LNCAP (cell line): ENCODE data around the gene NPY1R.

Experiments used
- CTCF ChIP-seq: fragments of 450-650 bp; IDR thresholded peaks from 2 replicates; pipeline ENCODE4 v1.5.1; 2017; ENCODE audit warnings: mild to moderate bottlenecking

NPY1R gene

DNA sequence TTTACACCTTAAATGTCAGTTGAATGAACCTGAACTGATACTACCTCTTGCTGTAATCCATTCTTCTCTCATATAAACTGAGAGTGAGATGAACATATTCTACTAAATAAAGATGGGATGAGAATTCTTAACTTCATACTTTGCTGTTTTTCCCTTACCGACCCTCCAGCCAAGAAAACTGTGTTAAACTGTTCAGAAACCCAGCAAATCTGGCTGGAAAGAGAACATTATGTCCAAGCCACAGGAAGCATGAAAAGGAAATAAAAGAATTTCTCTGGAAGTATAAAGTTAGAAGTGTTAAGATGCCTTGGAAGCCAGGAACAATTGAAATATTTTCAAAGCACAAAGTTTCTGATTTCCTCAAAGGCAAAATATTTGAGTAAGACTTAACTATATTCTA is 22.9 kb downstream of the NPY1R start:
- no peak for TF ChIP-seq CTCF

- TF ChIP-seq CTCF, result no peak
These were observed 29.3 kb downstream of the NPY1R start for GRCh38 chr4:163303069-163303468.

- TF ChIP-seq CTCF, result no peak
These were observed 32.0 kb downstream of the NPY1R start for GRCh38 chr4:163300445-163300844.

- TF ChIP-seq CTCF, result no peak
These were observed 37.3 kb downstream of the NPY1R start for GRCh38 chr4:163295138-163295537.

DNA sequence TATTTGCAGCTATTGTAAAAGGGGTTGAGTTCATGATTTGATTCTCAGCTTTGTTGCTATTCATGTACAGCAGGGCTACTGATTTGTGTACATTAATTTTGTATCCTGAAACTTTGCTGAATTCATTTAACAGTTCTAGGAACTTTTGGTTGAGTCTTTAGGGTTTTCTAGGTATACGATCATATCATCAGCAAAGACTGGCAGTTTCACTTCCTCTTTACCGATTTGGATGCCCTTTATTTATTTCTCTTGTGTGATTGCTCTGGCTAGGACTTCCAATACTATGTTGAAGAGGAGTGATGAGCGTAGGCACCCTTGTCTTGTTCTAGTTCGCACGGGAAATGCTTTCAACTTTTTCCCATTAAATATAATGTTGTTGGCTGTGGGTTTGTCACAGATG is 48.1 kb downstream of the NPY1R start:
- no peak for TF ChIP-seq CTCF

GRCh38 chr4:163280703-163281519 is 51.5 kb downstream of the NPY1R start:
- TF ChIP-seq CTCF, result no peak

DNA sequence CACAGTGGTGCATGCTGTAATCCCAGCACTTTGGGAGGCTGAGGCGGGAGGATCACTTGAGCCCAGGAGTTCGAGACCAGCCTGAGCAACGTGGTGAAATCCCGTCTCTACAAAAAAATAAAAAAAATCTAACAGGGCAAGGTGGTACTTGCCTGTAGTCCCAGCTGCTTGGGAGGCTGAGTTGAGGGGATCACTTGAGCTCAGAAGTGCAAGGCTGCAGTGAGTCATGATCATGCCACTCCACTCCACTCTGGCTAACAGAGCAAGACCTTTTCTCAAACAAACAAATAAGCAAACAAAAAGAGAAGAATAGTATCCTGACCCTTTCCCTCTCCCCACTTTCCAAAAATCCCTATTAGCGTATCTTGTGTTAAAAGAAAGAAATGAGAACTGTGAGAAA is 52.7 kb downstream of the NPY1R start:
- TF ChIP-seq CTCF, result no peak

DNA sequence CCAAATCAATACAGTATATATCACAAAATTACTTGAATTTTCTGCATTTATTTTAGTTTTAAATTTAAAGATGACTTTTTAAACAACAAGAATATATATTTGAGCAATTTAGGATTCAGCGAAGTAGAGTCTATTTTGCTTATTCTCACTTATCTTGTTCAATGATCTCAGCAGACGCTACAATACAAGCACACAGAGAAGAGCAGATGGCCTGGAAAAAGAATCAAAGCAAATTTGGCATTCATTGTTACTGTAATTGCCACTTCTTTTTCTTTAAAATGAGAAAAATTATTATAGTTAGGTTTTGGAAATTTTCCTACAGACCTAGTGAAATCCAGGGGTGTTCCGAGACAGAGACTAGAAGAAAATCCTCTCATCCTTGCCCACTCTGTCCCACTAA is 57.5 kb downstream of the NPY1R start:
- TF ChIP-seq CTCF, result no peak
